HG03439 (cell line): ENCODE results near the gene HNRNPR.
"Not testable (repeated sequence)": the region's sequence is repeated elsewhere in the genome, so short reads cannot be mapped to it uniquely, and the experiment has no call there.

Experiments used
- ATAC-seq: cut with Tn5 transposase; IDR thresholded peaks from one replicate; pipeline ENCODE4 v1.9.1; 2021; ENCODE audit warnings: mild to moderate bottlenecking, moderate library complexity; ENCODE audit not compliant: unreplicated experiment

Gene HNRNPR

GRCh38 chr1:23344111-23344986, at the start of gene HNRNPR:
Gene HNRNPR (minus strand): TSS chr1:23344284. CDS start chr1:23341008, 3,276 bp downstream.
- ATAC-seq: peak; percentile 93

GRCh38 chr1:23393706-23394105, 49.6 kb upstream of the HNRNPR start:
- ATAC-seq: no peak

DNA sequence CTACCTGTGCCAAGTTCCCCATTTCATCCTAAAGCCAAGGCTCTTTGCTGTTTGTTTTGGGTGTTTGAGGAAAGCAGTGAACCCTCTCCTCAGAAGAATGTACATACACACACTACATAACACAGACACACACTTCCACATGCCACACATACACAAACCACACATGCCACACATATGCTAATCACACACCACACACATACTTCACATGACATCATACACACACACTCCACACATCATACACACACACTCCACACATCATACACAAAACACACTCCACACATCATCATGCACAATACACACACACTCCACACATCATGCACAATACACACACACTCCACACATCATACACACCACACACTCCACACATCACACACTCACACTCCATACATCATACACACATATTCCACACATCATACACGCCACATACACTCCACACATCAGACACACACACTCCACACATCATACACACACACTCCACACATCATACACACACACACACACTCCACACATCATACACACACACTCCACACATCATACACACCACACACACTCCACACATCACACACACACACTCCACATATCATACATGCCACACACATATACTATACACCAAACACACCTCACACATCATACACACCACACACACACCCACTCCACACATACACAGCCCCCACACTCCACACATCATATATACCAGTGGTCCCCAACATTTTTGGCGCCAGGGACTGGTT, 48.2 kb upstream of the HNRNPR start:
- ATAC-seq: no peak

DNA sequence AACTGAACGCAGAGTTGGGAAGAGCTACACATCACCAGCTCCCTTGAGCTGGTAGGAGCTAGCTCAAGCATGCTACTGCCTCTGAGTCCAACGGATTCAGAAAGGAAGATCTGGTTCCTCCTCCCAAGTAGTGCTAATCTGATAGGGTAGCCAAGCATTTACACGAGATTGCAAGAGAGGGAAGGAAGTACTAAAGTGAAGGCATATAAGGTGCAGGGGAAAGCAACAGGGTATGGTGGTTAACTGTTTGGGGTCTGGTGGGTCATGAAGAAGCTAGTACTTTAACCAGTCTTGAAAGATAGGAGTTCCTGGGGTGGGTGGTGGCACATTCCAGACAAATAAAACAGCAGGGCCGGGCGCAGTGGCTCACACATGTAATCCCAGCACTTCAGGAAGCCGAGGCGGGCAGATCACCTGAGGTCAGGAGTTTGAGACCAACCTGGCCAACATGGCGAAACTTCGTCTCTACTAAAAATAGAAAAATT, 45.8 kb upstream of the HNRNPR start:
- ATAC-seq: no peak

DNA sequence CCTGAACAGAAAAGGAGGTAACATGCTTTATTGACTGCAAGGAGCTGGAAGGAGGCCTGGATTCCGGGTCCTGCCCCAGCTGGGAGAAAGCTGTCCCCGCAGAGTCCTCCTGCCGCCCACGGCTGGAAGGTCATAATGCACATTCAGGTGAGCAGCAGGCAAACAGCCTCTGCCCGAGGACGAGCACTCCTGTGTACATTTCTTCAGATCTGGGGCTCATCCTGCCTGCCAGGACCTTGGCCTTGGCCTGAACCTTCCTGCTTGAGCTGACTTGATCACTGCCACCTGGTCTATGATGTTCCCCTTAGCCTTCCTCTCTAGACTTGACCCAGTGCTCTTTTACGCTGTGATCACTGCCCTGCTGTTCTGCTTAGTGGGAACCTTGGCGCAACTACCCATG, 43.4 kb upstream of the HNRNPR start:
- no peak for ATAC-seq

DNA sequence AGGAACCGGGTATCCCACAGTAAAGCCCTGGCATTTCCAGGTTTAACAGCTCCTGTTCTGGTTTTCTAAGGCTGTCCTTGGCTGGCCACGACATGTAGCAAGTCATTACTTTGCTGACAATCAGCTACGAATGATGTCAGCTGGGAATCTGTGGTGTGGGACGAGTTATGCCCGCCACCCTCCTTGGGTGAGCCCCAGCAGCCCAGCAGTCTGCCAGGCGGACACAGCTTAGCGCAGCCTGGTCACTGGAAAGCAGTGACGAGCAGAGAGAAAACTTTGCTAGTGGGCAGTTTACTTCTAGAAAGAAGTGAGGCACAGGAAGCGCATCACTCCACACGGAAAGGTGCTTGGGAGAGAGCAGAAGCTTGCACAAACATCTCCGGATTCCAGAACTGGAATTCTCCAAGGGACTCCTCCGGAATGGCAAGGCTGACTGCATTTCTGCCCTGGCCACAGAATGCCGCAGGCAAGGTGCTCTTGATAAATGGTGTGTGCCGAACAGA, 41.1 kb upstream of the HNRNPR start:
- no peak for ATAC-seq

GRCh38 chr1:23384312-23385058, 40.4 kb upstream of the HNRNPR start:
- ATAC-seq: no peak

DNA sequence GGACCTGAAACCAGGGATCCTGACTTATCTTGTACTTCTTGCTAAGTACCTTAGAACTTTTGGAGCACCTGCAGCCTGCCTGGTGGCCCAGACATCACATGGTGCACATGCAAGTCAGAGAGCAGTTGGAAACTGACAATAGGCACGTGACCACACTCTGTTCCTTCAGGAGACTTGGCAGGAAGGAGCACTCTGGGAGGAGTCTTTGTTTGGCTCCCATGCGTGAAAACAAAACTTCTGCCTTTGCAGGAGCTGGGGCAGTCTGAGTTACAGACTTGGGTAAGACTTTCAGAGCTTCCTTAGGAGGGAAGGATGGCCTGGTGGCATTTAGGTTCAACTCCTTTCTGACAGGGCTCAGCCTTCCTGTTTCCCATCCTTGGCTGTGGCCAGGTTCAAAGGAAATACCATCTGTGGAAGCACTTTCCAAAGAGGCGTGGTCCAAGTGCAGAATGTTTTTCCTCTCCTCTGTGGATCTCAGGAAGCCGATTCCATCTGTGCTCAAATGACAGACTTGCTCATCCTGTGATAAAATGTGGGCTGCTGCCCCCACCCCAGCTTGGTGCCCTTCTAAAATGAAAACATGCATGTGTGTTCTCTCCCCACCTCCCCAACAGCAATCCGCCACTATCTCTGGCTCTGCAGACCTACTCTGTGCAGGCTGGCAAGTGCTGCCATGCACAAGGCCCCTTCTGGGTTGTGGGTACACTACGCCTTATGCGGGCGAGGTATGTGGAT, 39.7 kb upstream of the HNRNPR start:
- ATAC-seq: no peak

DNA sequence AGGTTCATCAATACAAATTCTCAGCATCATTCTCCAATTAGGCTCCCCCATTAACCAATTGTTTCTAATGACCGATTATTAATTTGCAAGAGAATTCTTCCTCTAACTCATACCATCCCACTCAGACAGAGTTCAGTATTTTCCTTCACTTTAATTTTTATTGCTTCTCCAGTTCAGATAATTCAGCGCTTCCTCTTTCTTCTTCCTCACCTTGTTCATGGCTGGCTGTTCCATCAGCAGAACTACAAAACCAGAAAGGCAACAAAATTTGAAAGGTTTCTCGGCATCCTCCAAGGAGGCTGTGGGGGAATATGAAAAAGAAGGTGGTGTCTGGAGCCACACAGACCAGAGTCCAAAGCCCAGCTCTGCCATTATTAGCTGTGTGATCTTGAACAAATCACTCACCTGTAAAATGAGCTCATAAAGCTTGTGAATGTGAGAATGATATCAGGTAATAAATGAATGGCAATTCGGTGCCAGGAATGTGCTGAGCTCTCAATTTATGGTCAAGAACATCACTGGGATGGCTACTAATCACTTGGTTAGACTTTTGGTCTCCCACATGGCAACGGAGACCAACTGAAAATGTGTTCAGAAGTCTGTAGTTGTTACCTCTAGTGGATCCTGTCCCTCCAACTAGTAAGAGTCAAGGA, 37.3 kb upstream of the HNRNPR start:
- no peak for ATAC-seq

DNA sequence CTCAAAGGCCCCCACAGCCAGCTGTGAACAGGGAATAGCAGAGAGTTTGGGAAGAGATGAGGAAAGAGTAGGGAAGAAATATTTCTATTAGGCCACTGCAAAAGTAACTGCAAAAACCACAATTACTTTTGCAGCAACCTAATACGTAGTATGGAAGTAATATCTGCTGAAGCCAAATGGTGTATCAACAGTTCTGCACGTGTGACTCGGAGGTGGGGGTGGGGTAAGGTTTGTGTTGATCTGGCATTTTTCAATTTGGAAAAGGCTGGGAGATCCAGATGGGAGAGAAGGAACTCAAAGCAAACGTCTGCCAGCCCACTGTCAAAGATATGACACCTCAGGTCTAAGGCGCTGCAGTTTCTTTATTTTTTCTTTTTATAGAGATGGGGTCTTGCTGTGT, 36.6 kb upstream of the HNRNPR start:
- ATAC-seq: no peak

DNA sequence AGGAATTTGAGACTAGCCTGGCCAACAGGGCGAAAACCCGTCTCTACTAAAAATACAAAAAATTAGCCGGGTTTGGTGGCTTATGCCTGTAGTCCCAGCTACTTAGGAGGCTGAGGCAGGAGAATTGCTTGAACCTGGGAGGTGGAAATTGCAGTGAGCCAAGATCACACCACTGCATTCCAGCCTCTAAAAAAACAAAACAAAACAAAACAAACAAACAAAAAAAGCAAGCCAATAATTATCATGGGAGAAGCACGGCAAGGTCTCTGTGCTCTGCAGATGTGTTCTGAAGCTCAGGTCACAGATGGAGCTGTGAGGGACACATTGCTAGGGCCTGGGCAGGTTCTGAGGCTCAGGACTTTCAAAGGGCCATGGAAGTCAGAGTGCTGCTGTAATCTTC, 36.2 kb upstream of the HNRNPR start:
- not testable (repeated sequence) for ATAC-seq

- no peak for ATAC-seq
These were observed 33.1 kb upstream of the HNRNPR start for GRCh38 chr1:23376890-23377811.

- ATAC-seq: not testable (repeated sequence)
These were observed 30.1 kb upstream of the HNRNPR start for GRCh38 chr1:23374079-23374735.

- no peak for ATAC-seq
These were observed 28.1 kb upstream of the HNRNPR start for GRCh38 chr1:23371987-23372880.

DNA sequence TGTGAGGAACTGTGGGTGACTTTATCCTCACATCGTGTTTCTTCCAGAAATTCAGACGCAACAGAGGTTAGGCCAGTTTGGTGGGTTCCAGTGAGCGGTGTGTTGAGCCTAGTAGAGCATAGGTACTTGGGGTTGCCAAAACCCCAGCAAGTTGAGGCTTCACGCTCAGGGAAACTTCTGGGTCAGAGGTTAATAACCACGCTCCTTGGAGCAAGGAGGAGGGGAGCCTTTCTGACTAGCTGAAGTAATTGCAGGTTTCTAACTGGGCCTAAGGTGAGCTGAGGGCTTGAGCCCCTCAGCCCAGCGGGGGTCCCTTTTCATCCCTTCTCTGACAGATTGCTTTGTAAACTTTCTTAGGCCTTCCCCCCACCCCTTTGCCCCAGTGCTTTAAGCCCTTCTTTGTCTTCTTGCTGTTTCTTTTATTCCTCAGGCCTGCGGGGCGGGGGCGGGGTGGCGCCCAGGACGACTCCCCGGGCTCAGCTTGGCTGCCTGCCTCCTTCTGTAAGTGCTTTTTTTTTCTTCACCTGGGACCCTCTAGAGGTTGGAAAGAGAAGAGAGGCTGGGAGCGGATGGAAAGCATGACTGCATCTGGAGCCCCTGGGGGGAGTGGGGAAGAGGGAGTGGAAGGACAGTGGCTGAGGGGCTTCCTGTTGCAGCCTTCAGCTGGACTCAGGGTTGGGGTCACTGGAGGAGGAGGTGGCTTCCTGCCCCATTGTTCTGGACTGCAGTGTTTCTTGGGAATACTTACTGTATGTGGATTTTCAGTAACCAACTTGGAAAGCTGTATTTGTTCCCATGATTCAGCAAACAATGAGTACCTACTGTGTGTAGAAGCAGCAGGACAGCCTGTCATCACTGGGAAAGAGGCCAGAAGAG, 26.9 kb upstream of the HNRNPR start:
- no peak for ATAC-seq

- no peak for ATAC-seq
These were observed 26.2 kb upstream of the HNRNPR start for GRCh38 chr1:23370330-23370708.
